GM23338 (cell line): ENCODE data around the gene ZNF836.

Experiments
- CTCF ChIP-seq, 2 experiments: fragments of 200-600 bp in 1 of 2; sonication (generic) in 1 of 2; conservative IDR thresholded peaks; 2 replicates each; pipeline versions ENCODE4 v1.5.1 to v1.6.1; 2016 to 2017; ENCODE audit warnings: antibody characterized with exemption in 2 of 2, low read depth in 2 of 2, mild to moderate bottlenecking in 2 of 2, moderate library complexity in 1 of 2
- JUNB ChIP-seq: IDR thresholded peaks from one replicate; pipeline ENCODE4 v1.6.1; 2016; ENCODE audit warnings: antibody characterized with exemption; ENCODE audit not compliant: unreplicated experiment
- ZNF114 ChIP-seq: fragments of 250-450 bp; sonication (Bioruptor Pico); IDR thresholded peaks from 2 replicates; pipeline ENCODE4 v1.5.0; 2020; ENCODE audit warnings: mild to moderate bottlenecking, moderate library complexity

GRCh38 chr19:52190487-52191293, 19.3 kb upstream of the ZNF836 start:
- TF ChIP-seq JUNB, result no peak
- no peak for TF ChIP-seq CTCF (conservative IDR thresholded peaks at IDR 0.05; ENCODE audit: low read depth in 2 of 2)
- TF ChIP-seq ZNF114 (CRISPR knock-in tag), result no peak
